Measurements from ENCODE around the gene CAPN9.

DNA sequence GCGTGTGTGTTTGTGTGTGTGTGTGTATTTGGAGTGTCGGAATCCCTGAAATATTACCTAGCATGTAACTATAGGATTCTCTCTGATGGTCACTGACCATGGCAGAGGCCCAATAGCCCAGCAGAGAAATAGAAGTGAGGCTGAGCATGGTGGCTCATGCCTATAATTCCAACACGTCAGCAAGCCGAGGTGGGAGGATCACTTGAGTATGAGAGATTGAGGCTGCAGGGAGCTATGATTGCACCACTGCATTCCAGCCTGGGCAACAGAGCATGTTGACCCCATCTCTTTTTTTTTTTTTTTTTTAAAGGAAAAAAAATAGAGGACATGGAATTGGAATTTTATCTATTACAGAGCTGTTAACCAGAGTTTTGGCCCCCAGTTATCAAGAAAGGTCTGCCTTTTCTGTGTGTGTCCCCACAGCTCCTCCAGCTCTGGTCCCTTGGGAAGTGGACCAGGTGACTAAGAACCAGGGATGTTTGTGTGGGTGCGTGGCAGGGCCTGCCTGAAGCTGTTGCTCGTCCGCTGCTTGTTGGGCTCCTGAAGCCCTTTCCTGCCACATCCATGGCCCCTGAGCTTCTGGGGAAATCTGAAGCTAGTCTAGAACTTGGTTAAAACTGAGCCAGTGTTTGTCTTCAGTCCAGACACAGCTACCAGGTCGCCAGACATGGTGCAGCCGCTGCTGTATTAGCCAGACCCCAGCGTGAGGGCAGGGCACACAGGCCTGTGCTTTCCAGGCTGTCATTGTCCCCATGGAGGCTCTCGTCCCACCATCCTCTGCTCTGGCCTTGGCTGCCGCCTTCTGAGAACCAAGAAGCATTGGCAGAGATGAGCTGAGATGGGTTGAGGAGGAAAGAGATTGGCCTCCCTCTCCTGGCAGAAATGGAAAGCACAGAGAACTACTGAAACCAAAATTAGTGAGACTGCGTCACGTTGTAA is 25.5 kb downstream of the CAPN9 start:
- TF ChIP-seq TAF1 (IDR thresholded peaks at IDR 0.05; ENCODE audit: borderline replicate concordance, low read depth, low read length) (no peak), POLR2A (IDR thresholded peaks at IDR 0.05; ENCODE audit: low read depth, low read length) (no peak)

All from GM12892 (cell line).